Keratinocyte (primary cell): ENCODE data around the gene SOCS6. TPM values are rescaled to one million over a fixed set of nuclear protein-coding genes. Genes with fewer than 3 reads are reported as not detected.

Experiments
- DNase-seq: peaks from one replicate; pipeline ENCODE4 v3.0.0-alpha.2; 2011; ENCODE audit warnings: low read depth, missing footprints, low spot score
- FAIRE-seq: peaks from 2 replicates; lab custom pipeline; 2011; peaks lifted over from hg19 to GRCh38; lab: Jason Lieb, UNC
- H2AFZ ChIP-seq: 2 replicates; pipeline ENCODE4 v1.6.0; 2012; ENCODE audit warnings: low read length, control low read depth, inconsistent platforms; ENCODE audit not compliant: control insufficient read depth
- H3K27ac ChIP-seq: 2 replicates; pipeline ENCODE4 v1.5.1; 2011; ENCODE audit warnings: low read length; ENCODE audit not compliant: control insufficient read depth, insufficient read depth
- H3K27me3 ChIP-seq: 3 replicates; pipeline ENCODE4 v1.6.0; 2011; ENCODE audit warnings: low read length; ENCODE audit not compliant: control insufficient read depth, insufficient read depth; ENCODE audit errors: extremely low read depth
- H3K36me3 ChIP-seq, 2 experiments: 2 replicates in 1 of 2; 3 replicates in 1 of 2; pipeline ENCODE4 v1.5.1; 2011; ENCODE audit warnings: low read length in 2 of 2, mild to moderate bottlenecking in 1 of 2; ENCODE audit not compliant: control insufficient read depth in 2 of 2, insufficient read depth in 2 of 2; ENCODE audit errors: extremely low read depth in 1 of 2
- H3K4me1 ChIP-seq: 3 replicates; pipeline ENCODE4 v1.5.1; 2011; ENCODE audit warnings: low read length; ENCODE audit not compliant: control insufficient read depth, insufficient read depth; ENCODE audit errors: extremely low read depth
- H3K4me2 ChIP-seq: 3 replicates; pipeline ENCODE4 v1.6.0; 2011; ENCODE audit warnings: low read depth, low read length; ENCODE audit not compliant: control insufficient read depth, insufficient read depth; ENCODE audit errors: extremely low read depth
- H3K4me3 ChIP-seq, 3 experiments: fragments of 200-600 bp in 1 of 3; sonication (generic) in 1 of 3; 2 replicates in 2 of 3; 3 replicates in 1 of 3; pipeline ENCODE4 v1.5.1; 2011 to 2016; ENCODE audit warnings: low read length in 3 of 3, mild to moderate bottlenecking in 3 of 3, control low read depth in 2 of 3, inconsistent platforms in 1 of 3, low read depth in 1 of 3, mixed read lengths in 1 of 3, mixed run types in 1 of 3, moderate library complexity in 1 of 3; ENCODE audit not compliant: control insufficient read depth in 2 of 3, insufficient read depth in 2 of 3; ENCODE audit errors: extremely low read depth in 1 of 3
- H3K79me2 ChIP-seq: 2 replicates; pipeline ENCODE4 v1.6.0; 2012; ENCODE audit warnings: low read length; ENCODE audit not compliant: control insufficient read depth, insufficient read depth
- H3K9ac ChIP-seq: 3 replicates; pipeline ENCODE4 v1.6.0; 2011; ENCODE audit warnings: low read length; ENCODE audit not compliant: control insufficient read depth, insufficient read depth; ENCODE audit errors: extremely low read depth
- H3K9me1 ChIP-seq: 3 replicates; pipeline ENCODE4 v1.6.0; 2011; ENCODE audit warnings: low read length; ENCODE audit not compliant: control insufficient read depth, insufficient read depth; ENCODE audit errors: extremely low read depth
- H3K9me3 ChIP-seq: 2 replicates; pipeline ENCODE4 v1.5.1; 2012; ENCODE audit warnings: low read depth, low read length; ENCODE audit not compliant: control insufficient read depth
- H4K20me1 ChIP-seq: 3 replicates; pipeline ENCODE4 v1.6.0; 2011; ENCODE audit warnings: low read length; ENCODE audit not compliant: control insufficient read depth, insufficient read depth; ENCODE audit errors: extremely low read depth
- CTCF ChIP-seq, 3 experiments: IDR thresholded peaks in 1 of 3; conservative IDR thresholded peaks in 1 of 3; optimal IDR thresholded peaks in 1 of 3; 2 replicates in 2 of 3; 3 replicates in 1 of 3; pipeline versions ENCODE3 to v1.5.1; 2011; ENCODE audit warnings: low read length in 3 of 3, mild to moderate bottlenecking in 3 of 3, moderate library complexity in 2 of 3, control low read depth in 1 of 3, inconsistent platforms in 1 of 3; ENCODE audit not compliant: insufficient read depth in 2 of 3; ENCODE audit errors: extremely low read depth in 1 of 3
- EZH2 ChIP-seq: IDR thresholded peaks from one replicate; pipeline ENCODE4 v1.6.1; 2012; ENCODE audit warnings: inconsistent platforms, mild to moderate bottlenecking, low read length, moderate library complexity
- dilution Hi-C: fragments of 300-500 bp; cut with MboI; formaldehyde crosslinking; loops from one replicate; pipeline ENCODE4 v1.7.0; 2020; ENCODE audit warnings: low sequenced_read_pairs; ENCODE audit not compliant: extremely low pct_ligation_motif_present
- polyA minus RNA-seq, 3 experiments: library from RNA; depleted of rRNA, polyadenylated mRNA; stranded (reverse); fragments of >200 nt; gene quantifications; 1 replicate in 1 of 3; 2 replicates in 1 of 3; 3 replicates in 1 of 3; pipeline ENCODE4 v1.2.3, GENCODE V29; 2011
- polyA plus RNA-seq, 5 experiments: library from polyadenylated mRNA; depleted of rRNA in 3 of 5; stranded (reverse) in 3 of 5; stranded (forward) in 1 of 5; unstranded in 1 of 5; fragments of >200 nt; gene quantifications; 1 replicate in 1 of 5; 2 replicates in 3 of 5; 3 replicates in 1 of 5; pipeline versions ENCODE4 v1.2.1 to v1.2.3, GENCODE V29; 2011 to 2012; ENCODE audit warnings: missing spikeins in 2 of 5, low read depth in 1 of 5, low replicate concordance in 1 of 5

SOCS6 gene
- polyA plus RNA-seq (18.7 to 22.2 TPM (median 20.4 TPM) in 3 replicates), polyA minus RNA-seq (24.4 to 45.0 TPM (median 43.3 TPM) in 3 replicates)
- 14.8 TPM for polyA plus RNA-seq (2011; ENCODE audit: low read depth)
- polyA plus RNA-seq (2011; cell fraction: cytosol; rRNA removed), result 11.4 and 15.8 TPM in 2 replicates
- 21.6 and 26.0 TPM in 2 replicates for polyA plus RNA-seq (2011; cell fraction: nucleus; rRNA removed)
- 14.0 and 16.3 TPM in 2 replicates for polyA plus RNA-seq (2012; ENCODE audit: low replicate concordance)
- polyA minus RNA-seq (2011; cell fraction: cytosol; rRNA and poly(A)+ RNA removed), result 18.0 TPM
- polyA minus RNA-seq (2011; cell fraction: nucleus; rRNA and poly(A)+ RNA removed), result 22.9 and 34.6 TPM in 2 replicates

GRCh38 chr18:70288851-70289328, at the start of gene SOCS6:
SOCS6 (plus strand) TSS chr18:70289045; CDS start chr18:70324669, 35,624 bp downstream.
- TF ChIP-seq EZH2, result no peak
- TF ChIP-seq CTCF (optimal IDR thresholded peaks at IDR 0.05 in 1 of 3, IDR thresholded peaks at IDR 0.05 in 1 of 3, conservative IDR thresholded peaks at IDR 0.05 in 1 of 3; ENCODE audit: extremely low read depth in 1 of 3, insufficient read depth in 2 of 3, low read length in 3 of 3), result no peak
- peak within 1 kb of the TSS; percentile 96 for H3K9ac ChIP-seq
- H3K4me1 ChIP-seq, result peaks cover 42% of the 10 kb centered on the region
- H3K4me2 ChIP-seq, result peak within 1 kb of the TSS; percentile 90
- H3K36me3 ChIP-seq, result peaks cover 2 to 6% of the 10 kb centered on the region in 2 experiments
- H3K9me3 ChIP-seq, result no peaks in the 10 kb centered on the region
- peaks cover 4% of the 10 kb centered on the region for H4K20me1 ChIP-seq
- dilution Hi-C loops, result no loop called here
- H3K4me3 ChIP-seq, result peak within 1 kb of the TSS; percentile 73 to 88 (median 78)
- H3K27me3 ChIP-seq, result no peaks in the 10 kb centered on the region
- peak within 1 kb of the TSS; percentile 86 for H2AFZ ChIP-seq
- H3K27ac ChIP-seq, result peak within 1 kb of the TSS; percentile 83
- no peak for DNase-seq
- H3K9me1 ChIP-seq, result peaks cover 2% of the 10 kb centered on the region
- H3K79me2 ChIP-seq, result peaks cover 43% of the 10 kb centered on the region
- FAIRE-seq, result no peak

GRCh38 chr18:70243131-70243929, 45.5 kb upstream of the SOCS6 start:
- no peak overlapping the region for H2AFZ ChIP-seq
- dilution Hi-C loops, result no loop called here
- H4K20me1 ChIP-seq, result no peaks in the 10 kb centered on the region
- H3K79me2 ChIP-seq, result no peaks in the 10 kb centered on the region
- no peak for TF ChIP-seq CTCF (optimal IDR thresholded peaks at IDR 0.05 in 1 of 3, IDR thresholded peaks at IDR 0.05 in 1 of 3, conservative IDR thresholded peaks at IDR 0.05 in 1 of 3; ENCODE audit: extremely low read depth in 1 of 3, insufficient read depth in 2 of 3, low read length in 3 of 3)
- no peak for TF ChIP-seq EZH2
- H3K4me2 ChIP-seq, result no peak overlapping the region
- no peak overlapping the region for H3K4me3 ChIP-seq
- H3K9me1 ChIP-seq, result no peaks in the 10 kb centered on the region
- no peaks in the 10 kb centered on the region for H3K27me3 ChIP-seq
- no peak overlapping the region for H3K9ac ChIP-seq
- H3K4me1 ChIP-seq, result no peaks in the 10 kb centered on the region
- no peaks in the 10 kb centered on the region for H3K9me3 ChIP-seq
- DNase-seq (no peak), FAIRE-seq (no peak)
- H3K36me3 ChIP-seq, result no peaks in the 10 kb centered on the region
- H3K27ac ChIP-seq, result no peak overlapping the region
